Thymus (tissue), 11 donors: ENCODE data around the gene MYOCOS. TPM values are rescaled to one million over a fixed set of nuclear protein-coding genes. Genes with fewer than 3 reads are reported as not detected.

Experiments
- DNase-seq, 9 donors: peaks; one replicate each; pipeline ENCODE4 v3.0.0-alpha.2; 2013; ENCODE audit warnings: low spot score in 9 of 9, low read depth in 6 of 9, missing footprints in 1 of 9
- H3K27ac ChIP-seq, 2 donors: one replicate each; pipeline ENCODE4 v1.5.1; 2013; ENCODE audit warnings: control low read depth in 1 of 2, low read depth in 1 of 2, low read length in 1 of 2, mild to moderate bottlenecking in 1 of 2, moderate library complexity in 1 of 2
- H3K27me3 ChIP-seq, 2 donors: one replicate each; pipeline ENCODE4 v1.5.1; 2013; ENCODE audit warnings: low read length in 1 of 2; ENCODE audit not compliant: control insufficient read depth in 2 of 2, insufficient read depth in 1 of 2
- H3K36me3 ChIP-seq, 2 donors: one replicate each; pipeline ENCODE4 v1.5.1; 2013; ENCODE audit warnings: low read length in 1 of 2, mild to moderate bottlenecking in 1 of 2, moderate library complexity in 1 of 2; ENCODE audit not compliant: control insufficient read depth in 2 of 2, insufficient read depth in 2 of 2
- H3K4me1 ChIP-seq, 2 donors: one replicate each; pipeline ENCODE4 v1.5.1; 2013; ENCODE audit warnings: low read length in 2 of 2; ENCODE audit not compliant: control insufficient read depth in 2 of 2, insufficient read depth in 2 of 2
- H3K4me3 ChIP-seq, 2 donors: one replicate each; pipeline ENCODE4 v1.5.1; 2013; ENCODE audit warnings: low read length in 2 of 2, control low read depth in 1 of 2, mild to moderate bottlenecking in 1 of 2
- H3K9me3 ChIP-seq, 2 donors: one replicate each; pipeline ENCODE4 v1.5.1; 2013; ENCODE audit warnings: low read length in 1 of 2, mild to moderate bottlenecking in 1 of 2; ENCODE audit not compliant: control insufficient read depth in 2 of 2, insufficient read depth in 1 of 2
- WGBS: extraction: QIAGEN DNeasy Blood & Tissue Kit; methylation state at CpG from one replicate; pipeline ENCODE4 v1.1.7; 2013; 5-methylcytosine and 5-hydroxymethylcytosine counted together
- polyA plus RNA-seq: library from polyadenylated mRNA; stranded (reverse); fragments of 200-250 nt; gene quantifications from one replicate; pipeline ENCODE4 v1.2.3, GENCODE V29; 2013
- total RNA-seq: library from RNA; stranded (reverse); fragments of 120-200 nt; gene quantifications from one replicate; pipeline ENCODE4 v1.2.4, GENCODE V29; 2013
- donor health status: healthy.

Gene MYOCOS
- total and polyA plus RNA-seq, 2 donors: 0.07 TPM; not detected in 1

DNA sequence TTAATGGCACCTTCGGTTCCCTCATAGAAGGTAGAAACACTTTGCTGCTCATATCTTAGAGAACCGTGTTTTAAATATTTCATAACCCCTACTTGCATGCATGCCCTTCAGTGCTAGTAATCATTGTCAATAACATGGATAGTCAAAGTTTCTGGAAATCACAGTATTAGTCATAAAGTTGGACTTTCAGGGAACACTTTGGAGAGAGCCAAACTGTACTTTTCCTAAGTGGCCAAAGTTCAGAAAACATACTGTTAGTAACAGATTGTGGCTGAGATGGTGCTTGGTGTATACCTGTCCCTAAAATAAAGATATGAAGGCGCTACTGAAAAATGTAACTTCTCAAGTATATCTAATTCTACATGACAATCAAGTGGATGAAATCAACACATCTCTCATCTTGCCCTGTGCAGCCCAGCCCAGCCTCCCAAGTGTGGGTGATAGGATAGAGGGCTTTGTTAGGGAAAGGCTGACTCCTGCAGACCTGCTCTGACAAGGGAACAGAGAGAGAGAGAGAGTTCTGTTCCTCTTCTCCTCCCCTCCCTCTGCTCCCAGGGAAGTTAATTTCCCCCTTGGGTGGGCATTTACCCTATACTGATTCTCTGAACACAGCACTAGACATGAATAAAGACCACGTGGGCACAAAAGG is 16.0 kb downstream of the MYOCOS start:
- H3K9me3 ChIP-seq: no peaks in the 10 kb centered on the region
- no peak overlapping the region for H3K27ac ChIP-seq
- H3K4me3 ChIP-seq: no peak overlapping the region
- WGBS: 78% methylated on average over 4 of the region's 4 CpGs
- no peaks in the 10 kb centered on the region for H3K4me1 ChIP-seq
- no peak for DNase-seq
- H3K36me3 ChIP-seq: no peaks in the 10 kb centered on the region
- H3K27me3 ChIP-seq: no peaks in the 10 kb centered on the region

- H3K4me3 ChIP-seq: no peak overlapping the region
- no peak overlapping the region for H3K27ac ChIP-seq
- H3K4me1 ChIP-seq: no peaks in the 10 kb centered on the region
- DNase-seq: no peak
- 96% methylated on average over 1 of the region's 1 CpG for WGBS
- no peaks in the 10 kb centered on the region for H3K36me3 ChIP-seq
- no peaks in the 10 kb centered on the region for H3K9me3 ChIP-seq
- no peaks in the 10 kb centered on the region for H3K27me3 ChIP-seq
These were observed 18.2 kb downstream of the MYOCOS start for GRCh38 chr1:171640225-171640624.

DNA sequence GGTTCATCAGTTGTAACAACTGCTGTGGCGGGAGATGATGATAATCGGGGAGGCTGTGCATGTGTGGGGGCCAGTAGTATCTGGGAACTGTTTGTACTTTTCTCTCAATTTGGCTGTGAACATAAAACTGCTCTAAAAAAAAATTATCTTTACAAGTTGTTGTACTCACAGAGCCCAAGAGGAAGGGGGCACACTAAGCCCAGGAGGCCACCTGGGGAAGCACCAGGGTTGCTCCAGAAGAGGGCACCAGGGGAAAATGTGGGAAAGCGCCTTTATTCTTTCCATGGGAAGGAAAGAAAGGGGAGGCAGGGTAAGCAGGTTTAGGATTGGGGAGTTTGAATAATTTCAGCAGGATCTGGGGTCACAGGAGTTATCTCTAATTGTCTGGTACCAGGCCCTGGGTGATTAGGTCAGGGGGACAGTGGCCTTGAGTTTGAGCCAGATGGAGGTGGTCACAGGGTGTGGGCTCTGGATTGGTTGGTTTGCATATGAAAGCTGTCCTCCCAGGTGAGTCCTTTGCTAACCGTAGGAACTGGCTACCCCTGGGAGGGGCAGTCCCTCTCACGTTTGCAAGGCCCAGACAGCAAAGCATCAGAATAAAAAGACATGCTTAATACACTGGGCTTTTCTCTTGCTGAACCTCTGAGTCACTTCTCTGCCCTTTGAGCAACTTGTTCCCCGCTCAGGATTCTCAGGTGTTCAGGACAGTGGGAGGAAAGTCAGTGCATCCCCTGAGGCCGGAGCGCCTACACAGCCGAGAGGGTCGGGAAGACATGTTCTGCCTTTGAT is 19.2 kb downstream of the MYOCOS start:
- DNase-seq: no peak
- Histone ChIP-seq H3K4me1 (no peaks in the 10 kb centered on the region), H3K27ac (no peak overlapping the region), H3K36me3 (no peaks in the 10 kb centered on the region), H3K4me3 (no peak overlapping the region), H3K9me3 (no peaks in the 10 kb centered on the region), H3K27me3 (no peaks in the 10 kb centered on the region)
- 88% methylated on average over 10 of the region's 10 CpGs for WGBS

GRCh38 chr1:171642197-171642596 is 20.2 kb downstream of the MYOCOS start:
- no peak overlapping the region for H3K27ac ChIP-seq
- no peak overlapping the region for H3K4me3 ChIP-seq
- 95% methylated on average over 4 of the region's 4 CpGs for WGBS
- H3K4me1 ChIP-seq: no peaks in the 10 kb centered on the region
- no peak for DNase-seq
- H3K27me3 ChIP-seq: no peaks in the 10 kb centered on the region
- no peaks in the 10 kb centered on the region for H3K36me3 ChIP-seq
- H3K9me3 ChIP-seq: no peaks in the 10 kb centered on the region

GRCh38 chr1:171643156-171643555 is 21.1 kb downstream of the MYOCOS start:
- Histone ChIP-seq H3K9me3 (no peaks in the 10 kb centered on the region), H3K4me3 (no peak overlapping the region), H3K27me3 (no peaks in the 10 kb centered on the region), H3K27ac (no peak overlapping the region), H3K4me1 (no peaks in the 10 kb centered on the region), H3K36me3 (no peaks in the 10 kb centered on the region)
- DNase-seq: no peak
- WGBS: 90% methylated on average over 8 of the region's 8 CpGs

DNA sequence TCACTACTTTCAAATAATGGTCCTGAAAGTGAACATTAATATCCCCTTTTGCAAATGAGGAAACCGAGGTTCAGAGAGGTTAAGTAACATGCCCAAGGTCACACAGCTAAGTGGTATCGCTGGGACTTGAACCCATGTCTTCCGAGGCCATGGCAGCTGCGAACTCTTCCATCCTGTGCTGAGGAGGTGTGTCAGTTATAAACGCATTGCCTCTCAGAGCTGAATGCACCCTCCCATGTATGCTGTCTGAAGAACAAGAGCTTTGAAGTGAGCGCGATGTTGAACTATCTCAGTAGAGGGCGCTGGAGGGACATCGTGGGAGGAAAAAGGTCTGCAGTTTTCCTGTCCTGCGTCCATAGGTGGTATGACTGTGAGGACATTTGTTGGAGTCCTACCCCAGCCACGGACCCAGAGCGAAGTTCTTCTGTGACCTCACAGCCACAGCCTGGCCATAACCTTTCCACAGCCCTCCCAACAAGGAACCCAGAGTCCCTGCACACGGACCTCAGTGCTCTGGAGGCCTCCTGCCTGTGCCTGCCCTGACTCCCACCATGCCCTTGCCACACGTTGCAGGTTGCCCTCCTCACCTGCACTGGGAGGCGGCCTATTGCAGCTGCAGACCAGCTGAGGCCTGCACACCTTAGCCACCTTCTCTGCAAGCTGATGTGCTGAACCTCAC is 22.9 kb downstream of the MYOCOS start:
- DNase-seq: peak; percentile 49 to 91 (median 75)
- H3K4me3 ChIP-seq: no peak overlapping the region
- H3K9me3 ChIP-seq: no peaks in the 10 kb centered on the region
- 25% methylated on average over 15 of the region's 15 CpGs for WGBS
- H3K27ac ChIP-seq: peak overlapping the region in 1 of 2 donors; percentile 3
- H3K27me3 ChIP-seq: no peaks in the 10 kb centered on the region
- H3K4me1 ChIP-seq: no peaks in the 10 kb centered on the region
- H3K36me3 ChIP-seq: no peaks in the 10 kb centered on the region

GRCh38 chr1:171645553-171646248 is 23.7 kb downstream of the MYOCOS start:
- no peaks in the 10 kb centered on the region for H3K27me3 ChIP-seq
- DNase-seq: no peak
- H3K27ac ChIP-seq: no peak overlapping the region
- no peaks in the 10 kb centered on the region for H3K9me3 ChIP-seq
- no peaks in the 10 kb centered on the region for H3K4me1 ChIP-seq
- no peak overlapping the region for H3K4me3 ChIP-seq
- 90% methylated on average over 8 of the region's 8 CpGs for WGBS
- no peaks in the 10 kb centered on the region for H3K36me3 ChIP-seq

DNA sequence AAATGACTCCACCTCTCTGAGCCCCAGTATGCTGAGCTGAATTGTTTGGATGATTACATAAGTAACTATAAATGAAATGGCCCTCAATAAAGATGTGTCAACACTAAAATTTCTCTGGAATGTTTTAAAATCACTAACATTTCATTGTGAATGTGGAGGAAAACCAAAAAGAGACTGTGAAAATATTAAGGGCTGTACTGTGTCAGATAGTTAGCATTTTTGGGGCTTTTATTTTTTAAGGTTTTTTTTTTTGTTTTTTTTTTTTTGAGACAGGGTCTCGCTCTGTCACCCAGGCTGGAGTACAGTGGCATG is 24.2 kb downstream of the MYOCOS start:
- no peaks in the 10 kb centered on the region for H3K4me1 ChIP-seq
- WGBS: 90% methylated on average over 1 of the region's 1 CpG
- no peak overlapping the region for H3K27ac ChIP-seq
- no peak overlapping the region for H3K4me3 ChIP-seq
- H3K36me3 ChIP-seq: no peaks in the 10 kb centered on the region
- H3K27me3 ChIP-seq: no peaks in the 10 kb centered on the region
- no peak for DNase-seq
- H3K9me3 ChIP-seq: no peaks in the 10 kb centered on the region
